Measurements from ENCODE around the gene CUX1. TPM values are rescaled to one million over a fixed set of nuclear protein-coding genes. Genes with fewer than 3 reads are reported as not detected.

The CUX1 gene
- total and polyA plus RNA-seq, 7 experiments from 2014 or later, result 10.1 to 81.6 (median 42.5) TPM

- H3K4me1 Mint-ChIP-seq, result no peaks in the 10 kb centered on the region
- no peak overlapping the region for H3K4me3 ChIP-seq (ENCODE audit: low read length)
- no peaks in the 10 kb centered on the region for H3K9me3 Mint-ChIP-seq
- H3K27ac ChIP-seq (ENCODE audit: low read depth, low read length), result no peak overlapping the region
- H3K4me3 Mint-ChIP-seq, result no peak overlapping the region
- H3K36me3 ChIP-seq (ENCODE audit: control insufficient read depth in 2 of 3, insufficient read depth in 3 of 3, low read length in 3 of 3), result peaks cover 0 to 85% (median 0%) of the 10 kb centered on the region in 3 experiments
- no peaks in the 10 kb centered on the region for H3K27me3 Mint-ChIP-seq
- no peaks in the 10 kb centered on the region for H3K4me1 ChIP-seq (ENCODE audit: control insufficient read depth in 2 of 2, insufficient read depth in 2 of 2, low read length in 2 of 2)
- ATAC-seq (no peak), DNase-seq (no peak)
- H3K36me3 Mint-ChIP-seq, result peaks cover 2 to 72% (median 25%) of the 10 kb centered on the region in 5 donors
- H3K9me3 ChIP-seq (ENCODE audit: control insufficient read depth in 2 of 3, low read length in 3 of 3), result no peaks in the 10 kb centered on the region
- no peaks in the 10 kb centered on the region for H3K27me3 ChIP-seq (ENCODE audit: control insufficient read depth in 2 of 2, insufficient read depth in 2 of 2, low read length in 2 of 2)
- H3K27ac Mint-ChIP-seq, result no peak overlapping the region
- CTCF ChIA-PET, result no interaction called here
- intact Hi-C loops (cut with micrococcal nuclease), result no loop called here
- POLR2A ChIA-PET, result no interaction called here
These were observed 384.1 kb downstream of the CUX1 start for GRCh38 chr7:102201576-102201975.

GRCh38 chr7:102202556-102202955 is 385.1 kb downstream of the CUX1 start:
- ATAC-seq, result no peak
- Mint-ChIP-seq H3K4me3 (no peak overlapping the region), H3K27me3 (no peaks in the 10 kb centered on the region), H3K27ac (no peak overlapping the region), H3K4me1 (no peaks in the 10 kb centered on the region), H3K36me3 (peaks cover 0 to 68% (median 22%) of the 10 kb centered on the region in 5 donors), H3K9me3 (no peaks in the 10 kb centered on the region)
- ChIA-PET CTCF (interaction anchor here (0.5 kb wide), 1 partner anchor 105 kb away, joined by 3 read pairs; no protein-coding TSS in a partner anchor), POLR2A (no interaction called here)
- intact Hi-C loops (cut with micrococcal nuclease), result no loop called here
- H3K4me1 ChIP-seq (ENCODE audit: control insufficient read depth in 2 of 2, insufficient read depth in 2 of 2, low read length in 2 of 2), result no peaks in the 10 kb centered on the region
- DNase-seq, result no peak
- no peak overlapping the region for H3K4me3 ChIP-seq (ENCODE audit: low read length)
- peaks cover 0 to 76% (median 0%) of the 10 kb centered on the region in 3 experiments for H3K36me3 ChIP-seq (ENCODE audit: control insufficient read depth in 2 of 3, insufficient read depth in 3 of 3, low read length in 3 of 3)
- H3K9me3 ChIP-seq (ENCODE audit: control insufficient read depth in 2 of 3, low read length in 3 of 3), result no peaks in the 10 kb centered on the region
- no peak overlapping the region for H3K27ac ChIP-seq (ENCODE audit: low read depth, low read length)
- H3K27me3 ChIP-seq (ENCODE audit: control insufficient read depth in 2 of 2, insufficient read depth in 2 of 2, low read length in 2 of 2), result no peaks in the 10 kb centered on the region

DNA sequence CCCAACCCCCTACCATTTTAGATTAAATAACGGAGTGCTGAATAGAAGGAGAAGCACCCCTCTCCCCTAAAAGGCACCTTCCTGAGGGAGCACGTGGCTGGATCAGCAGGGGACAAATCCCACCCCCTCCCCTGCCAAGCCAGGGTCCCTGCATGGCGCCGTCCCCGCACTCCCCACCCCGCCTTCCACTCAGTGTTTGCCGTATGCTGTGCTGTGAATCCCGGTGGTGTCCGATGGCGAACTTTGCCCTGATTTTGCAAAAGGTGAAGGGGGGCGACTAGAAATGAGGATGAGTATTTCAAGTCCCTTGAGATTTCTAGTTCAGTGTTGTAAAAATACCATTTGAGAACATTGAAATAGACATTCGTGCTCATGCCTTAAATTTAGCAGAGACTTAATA is 385.8 kb downstream of the CUX1 start:
- POLR2A ChIA-PET, result no interaction called here
- CTCF ChIA-PET, result no interaction called here
- H3K36me3 ChIP-seq (ENCODE audit: control insufficient read depth in 2 of 3, insufficient read depth in 3 of 3, low read length in 3 of 3), result peaks cover 0 to 74% (median 0%) of the 10 kb centered on the region in 3 experiments

DNA sequence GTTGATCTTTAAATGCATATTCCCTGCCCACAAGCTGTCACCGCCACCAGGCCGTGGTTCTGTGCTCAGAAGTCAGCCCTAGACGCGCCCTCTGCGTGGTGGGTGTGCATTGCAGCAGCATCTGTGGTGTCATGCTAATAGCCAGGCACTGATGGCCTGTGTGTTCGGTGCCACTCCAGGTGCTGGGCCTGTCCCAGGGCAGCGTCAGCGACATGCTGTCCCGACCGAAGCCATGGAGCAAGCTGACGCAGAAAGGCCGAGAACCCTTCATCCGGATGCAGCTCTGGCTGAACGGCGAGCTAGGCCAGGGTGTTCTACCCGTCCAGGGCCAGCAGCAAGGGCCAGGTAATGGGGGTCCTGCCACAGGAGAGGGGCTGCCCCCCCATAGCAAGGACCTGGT is 386.8 kb downstream of the CUX1 start:
- Histone ChIP-seq H3K27me3 (ENCODE audit: control insufficient read depth in 2 of 2, insufficient read depth in 2 of 2, low read length in 2 of 2) (no peaks in the 10 kb centered on the region), H3K27ac (ENCODE audit: low read depth, low read length) (no peak overlapping the region), H3K9me3 (ENCODE audit: control insufficient read depth in 2 of 3, low read length in 3 of 3) (no peaks in the 10 kb centered on the region), H3K4me3 (ENCODE audit: low read length) (no peak overlapping the region), H3K36me3 (ENCODE audit: control insufficient read depth in 2 of 3, insufficient read depth in 3 of 3, low read length in 3 of 3) (peaks cover 0 to 75% (median 0%) of the 10 kb centered on the region in 3 experiments), H3K4me1 (ENCODE audit: control insufficient read depth in 2 of 2, insufficient read depth in 2 of 2, low read length in 2 of 2) (no peaks in the 10 kb centered on the region)
- Mint-ChIP-seq H3K27ac (no peak overlapping the region), H3K9me3 (no peaks in the 10 kb centered on the region), H3K27me3 (no peaks in the 10 kb centered on the region), H3K36me3 (peaks cover 0 to 63% (median 22%) of the 10 kb centered on the region in 5 donors), H3K4me3 (no peak overlapping the region), H3K4me1 (no peaks in the 10 kb centered on the region)
- ATAC-seq (no peak), DNase-seq (no peak)
- POLR2A ChIA-PET, result no interaction called here
- CTCF ChIA-PET, result no interaction called here
- intact Hi-C loops (cut with micrococcal nuclease), result no loop called here

More for the DNA sequence above, 385.8 kb downstream of the CUX1 start:
- H3K27ac Mint-ChIP-seq, result no peak overlapping the region
- H3K4me3 ChIP-seq (ENCODE audit: low read length), result no peak overlapping the region
- no peak overlapping the region for H3K27ac ChIP-seq (ENCODE audit: low read depth, low read length)
- H3K9me3 ChIP-seq (ENCODE audit: control insufficient read depth in 2 of 3, low read length in 3 of 3), result no peaks in the 10 kb centered on the region
- no peaks in the 10 kb centered on the region for H3K9me3 Mint-ChIP-seq
- H3K4me1 ChIP-seq (ENCODE audit: control insufficient read depth in 2 of 2, insufficient read depth in 2 of 2, low read length in 2 of 2), result no peaks in the 10 kb centered on the region
- DNase-seq, result no peak
- H3K4me1 Mint-ChIP-seq, result no peaks in the 10 kb centered on the region
- no peak for ATAC-seq
- intact Hi-C loops (cut with micrococcal nuclease), result no loop called here
- no peak overlapping the region for H3K4me3 Mint-ChIP-seq
- peaks cover 0 to 66% (median 22%) of the 10 kb centered on the region in 5 donors for H3K36me3 Mint-ChIP-seq
- H3K27me3 Mint-ChIP-seq, result no peaks in the 10 kb centered on the region
- no peaks in the 10 kb centered on the region for H3K27me3 ChIP-seq (ENCODE audit: control insufficient read depth in 2 of 2, insufficient read depth in 2 of 2, low read length in 2 of 2)

- intact Hi-C loops (cut with micrococcal nuclease), result no loop called here
- no peaks in the 10 kb centered on the region for H3K9me3 ChIP-seq (ENCODE audit: control insufficient read depth in 2 of 3, low read length in 3 of 3)
- Mint-ChIP-seq H3K9me3 (no peaks in the 10 kb centered on the region), H3K27me3 (no peaks in the 10 kb centered on the region), H3K36me3 (peaks cover 0 to 55% (median 15%) of the 10 kb centered on the region in 5 donors), H3K27ac (peak overlapping the region in 1 of 9 donors; percentile 63), H3K4me3 (no peak overlapping the region), H3K4me1 (no peaks in the 10 kb centered on the region)
- no peak for ATAC-seq
- H3K27me3 ChIP-seq (ENCODE audit: control insufficient read depth in 2 of 2, insufficient read depth in 2 of 2, low read length in 2 of 2), result no peaks in the 10 kb centered on the region
- no peak overlapping the region for H3K27ac ChIP-seq (ENCODE audit: low read depth, low read length)
- H3K4me1 ChIP-seq (ENCODE audit: control insufficient read depth in 2 of 2, insufficient read depth in 2 of 2, low read length in 2 of 2), result no peaks in the 10 kb centered on the region
- ChIA-PET POLR2A (no interaction called here), CTCF (no interaction called here)
- H3K36me3 ChIP-seq (ENCODE audit: control insufficient read depth in 2 of 3, insufficient read depth in 3 of 3, low read length in 3 of 3), result peaks cover 0 to 78% (median 0%) of the 10 kb centered on the region in 3 experiments
- DNase-seq, result no peak
- H3K4me3 ChIP-seq (ENCODE audit: low read length), result no peak overlapping the region
These were observed 388.5 kb downstream of the CUX1 start for GRCh38 chr7:102205915-102206314.

GRCh38 chr7:102208826-102209225 is 391.4 kb downstream of the CUX1 start:
- Histone ChIP-seq H3K36me3 (ENCODE audit: control insufficient read depth in 2 of 3, insufficient read depth in 3 of 3, low read length in 3 of 3) (peaks cover 0 to 52% (median 0%) of the 10 kb centered on the region in 3 experiments), H3K4me3 (ENCODE audit: low read length) (no peak overlapping the region), H3K9me3 (ENCODE audit: control insufficient read depth in 2 of 3, low read length in 3 of 3) (no peaks in the 10 kb centered on the region), H3K27ac (ENCODE audit: low read depth, low read length) (no peak overlapping the region), H3K27me3 (ENCODE audit: control insufficient read depth in 2 of 2, insufficient read depth in 2 of 2, low read length in 2 of 2) (no peaks in the 10 kb centered on the region), H3K4me1 (ENCODE audit: control insufficient read depth in 2 of 2, insufficient read depth in 2 of 2, low read length in 2 of 2) (no peaks in the 10 kb centered on the region)
- no peak for ATAC-seq
- POLR2A ChIA-PET, result no interaction called here
- no peak overlapping the region for H3K4me3 Mint-ChIP-seq
- CTCF ChIA-PET, result no interaction called here
- intact Hi-C loops (cut with micrococcal nuclease), result no loop called here
- DNase-seq, result no peak
- H3K4me1 Mint-ChIP-seq, result no peaks in the 10 kb centered on the region
- no peaks in the 10 kb centered on the region for H3K27me3 Mint-ChIP-seq
- H3K36me3 Mint-ChIP-seq, result peaks cover 0 to 48% (median 14%) of the 10 kb centered on the region in 5 donors
- H3K9me3 Mint-ChIP-seq, result no peaks in the 10 kb centered on the region
- H3K27ac Mint-ChIP-seq, result no peak overlapping the region

DNA sequence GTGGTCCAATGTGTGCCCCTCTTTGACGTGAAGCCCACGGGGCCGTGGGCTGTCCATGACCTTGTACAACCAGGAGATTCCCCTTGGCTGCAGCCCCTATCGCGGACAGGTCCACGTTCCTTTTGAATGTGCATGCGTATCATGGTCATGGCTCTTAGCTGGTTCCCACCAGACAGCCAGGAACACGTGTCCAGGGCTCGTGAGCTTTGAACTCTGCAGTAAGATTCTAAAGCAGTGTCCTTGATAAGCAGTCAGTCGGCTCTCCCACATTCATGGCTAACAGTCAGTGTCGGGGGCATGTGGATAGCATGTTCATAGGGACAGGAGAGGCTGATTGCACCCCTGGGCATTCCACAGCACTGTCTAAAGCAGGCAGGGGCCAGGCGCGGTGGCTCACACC is 393.4 kb downstream of the CUX1 start:
- ATAC-seq (no peak), DNase-seq (no peak)
- Mint-ChIP-seq H3K27ac (no peak overlapping the region), H3K4me3 (no peak overlapping the region), H3K4me1 (no peaks in the 10 kb centered on the region), H3K9me3 (no peaks in the 10 kb centered on the region), H3K36me3 (peaks cover 0 to 36% (median 12%) of the 10 kb centered on the region in 5 donors), H3K27me3 (no peaks in the 10 kb centered on the region)
- Histone ChIP-seq H3K36me3 (ENCODE audit: control insufficient read depth in 2 of 3, insufficient read depth in 3 of 3, low read length in 3 of 3) (peaks cover 0 to 33% (median 0%) of the 10 kb centered on the region in 3 experiments), H3K27ac (ENCODE audit: low read depth, low read length) (no peak overlapping the region), H3K4me3 (ENCODE audit: low read length) (no peak overlapping the region), H3K4me1 (ENCODE audit: control insufficient read depth in 2 of 2, insufficient read depth in 2 of 2, low read length in 2 of 2) (no peaks in the 10 kb centered on the region), H3K27me3 (ENCODE audit: control insufficient read depth in 2 of 2, insufficient read depth in 2 of 2, low read length in 2 of 2) (no peaks in the 10 kb centered on the region), H3K9me3 (ENCODE audit: control insufficient read depth in 2 of 3, low read length in 3 of 3) (no peaks in the 10 kb centered on the region)
- ChIA-PET POLR2A (no interaction called here), CTCF (no interaction called here)
- intact Hi-C loops (cut with micrococcal nuclease), result no loop called here
